Measurements from ENCODE around the gene EREG. TPM values are rescaled to one million over a fixed set of nuclear protein-coding genes. Genes with fewer than 3 reads are reported as not detected.
"Not testable (repeated sequence)": the region's sequence is repeated elsewhere in the genome, so short reads cannot be mapped to it uniquely, and the experiment has no call there.

Gene EREG
- total RNA-seq, 1 donor from 2014 or later = 0.30 TPM

GRCh38 chr4:74395633-74396032 lies 30.7 kb downstream of the EREG start:
- Histone ChIP-seq H4K20me1 (ENCODE audit: insufficient read depth, low read length) (no peaks in the 10 kb centered on the region), H3K4me1 (ENCODE audit: insufficient read depth, low read length) (peaks cover 11% of the 10 kb centered on the region), H3K9ac (ENCODE audit: low read length) (no peak overlapping the region), H3K79me2 (ENCODE audit: insufficient read depth, low read length) (no peaks in the 10 kb centered on the region), H3K4me2 (ENCODE audit: low read length) (no peak overlapping the region), H3K36me3 (ENCODE audit: insufficient read depth, low read length) (no peaks in the 10 kb centered on the region), H3K4me3 (ENCODE audit: insufficient read depth, low read depth, low read length) (no peak overlapping the region), H3K27me3 (ENCODE audit: insufficient read depth, low read length) (no peaks in the 10 kb centered on the region), H3K27ac (ENCODE audit: low read depth, low read length) (no peak overlapping the region), H2AFZ (ENCODE audit: low read depth, low read length) (no peak overlapping the region), H3K9me3 (ENCODE audit: insufficient read depth, low read depth, low read length) (no peaks in the 10 kb centered on the region)
- no peak for TF ChIP-seq EZH2 (IDR thresholded peaks at IDR 0.05; ENCODE audit: insufficient read depth, low read length)
- no peak for TF ChIP-seq CTCF (IDR thresholded peaks at IDR 0.05; ENCODE audit: insufficient read depth, low read depth, low read length)
- FAIRE-seq = no peak
- Mint-ChIP-seq H3K27me3 (ENCODE audit: low read depth, unreplicated experiment) (no peaks in the 10 kb centered on the region), H3K36me3 (ENCODE audit: low read depth, unreplicated experiment) (no peaks in the 10 kb centered on the region), H3K9me3 (ENCODE audit: unreplicated experiment) (no peaks in the 10 kb centered on the region), H3K4me3 (ENCODE audit: unreplicated experiment) (no peak overlapping the region), H3K27ac (ENCODE audit: unreplicated experiment) (no peak overlapping the region), H3K4me1 (ENCODE audit: low read depth, unreplicated experiment) (peaks cover 12% of the 10 kb centered on the region)
- peak; percentile 52 for DNase-seq (ENCODE audit: low read depth)

- Histone ChIP-seq H3K4me2 (ENCODE audit: low read length) (no peak overlapping the region), H3K9ac (ENCODE audit: low read length) (no peak overlapping the region), H3K4me3 (ENCODE audit: insufficient read depth, low read depth, low read length) (no peak overlapping the region), H3K27ac (ENCODE audit: low read depth, low read length) (no peak overlapping the region), H3K27me3 (ENCODE audit: insufficient read depth, low read length) (no peaks in the 10 kb centered on the region), H3K36me3 (ENCODE audit: insufficient read depth, low read length) (no peaks in the 10 kb centered on the region), H3K9me3 (ENCODE audit: insufficient read depth, low read depth, low read length) (no peaks in the 10 kb centered on the region), H3K4me1 (ENCODE audit: insufficient read depth, low read length) (peaks cover 11% of the 10 kb centered on the region), H3K79me2 (ENCODE audit: insufficient read depth, low read length) (no peaks in the 10 kb centered on the region), H4K20me1 (ENCODE audit: insufficient read depth, low read length) (no peaks in the 10 kb centered on the region), H2AFZ (ENCODE audit: low read depth, low read length) (no peak overlapping the region)
- peaks cover 12% of the 10 kb centered on the region for H3K4me1 Mint-ChIP-seq (ENCODE audit: low read depth, unreplicated experiment)
- H3K9me3 Mint-ChIP-seq (ENCODE audit: unreplicated experiment) = no peaks in the 10 kb centered on the region
- H3K36me3 Mint-ChIP-seq (ENCODE audit: low read depth, unreplicated experiment) = no peaks in the 10 kb centered on the region
- H3K4me3 Mint-ChIP-seq (ENCODE audit: unreplicated experiment) = no peak overlapping the region
- FAIRE-seq (no peak), DNase-seq (ENCODE audit: low read depth) (no peak)
- no peaks in the 10 kb centered on the region for H3K27me3 Mint-ChIP-seq (ENCODE audit: low read depth, unreplicated experiment)
- TF ChIP-seq EZH2 (IDR thresholded peaks at IDR 0.05; ENCODE audit: insufficient read depth, low read length) = no peak
- no peak for TF ChIP-seq CTCF (IDR thresholded peaks at IDR 0.05; ENCODE audit: insufficient read depth, low read depth, low read length)
- H3K27ac Mint-ChIP-seq (ENCODE audit: unreplicated experiment) = no peak overlapping the region
Measured at GRCh38 chr4:74397748-74398426, 32.9 kb downstream of the EREG start.

GRCh38 chr4:74398894-74399589 lies 34.1 kb downstream of the EREG start:
- H3K79me2 ChIP-seq (ENCODE audit: insufficient read depth, low read length); DNase-seq (ENCODE audit: low read depth); H3K36me3 Mint-ChIP-seq (ENCODE audit: low read depth, unreplicated experiment); H3K27ac Mint-ChIP-seq (ENCODE audit: unreplicated experiment); H3K36me3 ChIP-seq (ENCODE audit: insufficient read depth, low read length); FAIRE-seq; H3K9ac ChIP-seq (ENCODE audit: low read length); H3K4me3 ChIP-seq (ENCODE audit: insufficient read depth, low read depth, low read length); H3K27me3 ChIP-seq (ENCODE audit: insufficient read depth, low read length); H4K20me1 ChIP-seq (ENCODE audit: insufficient read depth, low read length); H2AFZ ChIP-seq (ENCODE audit: low read depth, low read length); H3K27me3 Mint-ChIP-seq (ENCODE audit: low read depth, unreplicated experiment); H3K27ac ChIP-seq (ENCODE audit: low read depth, low read length); H3K4me3 Mint-ChIP-seq (ENCODE audit: unreplicated experiment); H3K9me3 Mint-ChIP-seq (ENCODE audit: unreplicated experiment); H3K4me2 ChIP-seq (ENCODE audit: low read length); H3K9me3 ChIP-seq (ENCODE audit: insufficient read depth, low read depth, low read length): not testable (repeated sequence)
- peaks cover 11% of the 10 kb centered on the region for H3K4me1 ChIP-seq (ENCODE audit: insufficient read depth, low read length)
- peaks cover 12% of the 10 kb centered on the region for H3K4me1 Mint-ChIP-seq (ENCODE audit: low read depth, unreplicated experiment)

Measured in astrocyte (in vitro differentiated cells and primary cell).